Brain microvascular endothelial cell (primary cell): ENCODE results near the gene ADAM10.

Experiments
- DNase-seq: peaks from one replicate; pipeline ENCODE4 v3.0.0-alpha.2; 2020
- H3K27ac ChIP-seq: fragments of 250-450 bp; sonication (Bioruptor Pico); 2 replicates; pipeline ENCODE4 v1.5.1; 2020; ENCODE audit warnings: mild to moderate bottlenecking, moderate library complexity
- H3K27me3 ChIP-seq: fragments of 250-450 bp; sonication (Bioruptor Pico); replicated peaks from 2 replicates; pipeline ENCODE4 v1.5.1; 2020; ENCODE audit warnings: mild to moderate bottlenecking
- H3K36me3 ChIP-seq: fragments of 250-450 bp; sonication (Bioruptor Pico); replicated peaks from 2 replicates; pipeline ENCODE4 v1.5.1; 2020; ENCODE audit warnings: mild to moderate bottlenecking
- H3K4me3 ChIP-seq: 2 replicates; pipeline ENCODE4 v1.5.1; 2011; ENCODE audit warnings: low read depth, mild to moderate bottlenecking, control low read depth, low read length, moderate library complexity
- in situ Hi-C: cut with HindIII; loops from 2 replicates; pipeline ENCODE4 v1.10.0; 2017; ENCODE audit warnings: low sequenced_read_pairs, low pct_ligation_motif_present
- TF ChIP-seq, protein P1 (sequence below): IDR thresholded peaks from 2 replicates; pipeline ENCODE4 v1.5.1; 2011; ENCODE audit warnings: low read depth, mild to moderate bottlenecking, moderate library complexity, low read length, control low read depth, inconsistent platforms; ENCODE audit errors: missing control alignments

Gene ADAM10

DNA sequence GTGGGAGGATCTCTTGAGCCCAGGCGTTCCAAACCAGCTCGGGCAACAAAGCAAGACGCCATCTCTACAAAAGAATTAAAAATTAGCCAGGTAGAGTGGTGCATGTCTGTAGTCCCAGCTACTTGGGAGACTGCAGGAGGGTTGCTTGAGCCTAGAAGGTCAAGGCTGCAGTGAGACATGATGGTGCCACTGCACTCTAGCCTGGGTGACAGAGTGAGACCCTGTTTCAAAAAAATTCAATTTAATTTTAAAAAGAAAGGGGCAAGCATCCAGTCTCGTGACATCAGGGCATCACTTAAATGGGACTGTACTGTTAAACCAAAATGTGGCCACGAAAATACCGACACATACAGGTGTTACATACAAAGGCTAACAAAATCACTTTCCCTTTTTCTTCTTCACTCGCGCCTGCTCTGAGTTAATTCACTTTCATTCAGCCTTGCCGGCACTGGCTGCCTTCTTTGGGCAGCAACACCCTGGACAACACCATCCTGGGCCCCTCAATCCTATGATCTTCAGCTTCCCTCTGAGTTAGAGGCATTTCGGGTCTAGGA is 196.1 kb downstream of the ADAM10 start:
- DNase-seq, result no peak
- Histone ChIP-seq H3K27ac (no peak overlapping the region), H3K36me3 (no peaks in the 10 kb centered on the region), H3K27me3 (no peaks in the 10 kb centered on the region), H3K4me3 (no peak overlapping the region)
- in situ Hi-C loops, result no loop called here
- TF ChIP-seq, protein P1, sequence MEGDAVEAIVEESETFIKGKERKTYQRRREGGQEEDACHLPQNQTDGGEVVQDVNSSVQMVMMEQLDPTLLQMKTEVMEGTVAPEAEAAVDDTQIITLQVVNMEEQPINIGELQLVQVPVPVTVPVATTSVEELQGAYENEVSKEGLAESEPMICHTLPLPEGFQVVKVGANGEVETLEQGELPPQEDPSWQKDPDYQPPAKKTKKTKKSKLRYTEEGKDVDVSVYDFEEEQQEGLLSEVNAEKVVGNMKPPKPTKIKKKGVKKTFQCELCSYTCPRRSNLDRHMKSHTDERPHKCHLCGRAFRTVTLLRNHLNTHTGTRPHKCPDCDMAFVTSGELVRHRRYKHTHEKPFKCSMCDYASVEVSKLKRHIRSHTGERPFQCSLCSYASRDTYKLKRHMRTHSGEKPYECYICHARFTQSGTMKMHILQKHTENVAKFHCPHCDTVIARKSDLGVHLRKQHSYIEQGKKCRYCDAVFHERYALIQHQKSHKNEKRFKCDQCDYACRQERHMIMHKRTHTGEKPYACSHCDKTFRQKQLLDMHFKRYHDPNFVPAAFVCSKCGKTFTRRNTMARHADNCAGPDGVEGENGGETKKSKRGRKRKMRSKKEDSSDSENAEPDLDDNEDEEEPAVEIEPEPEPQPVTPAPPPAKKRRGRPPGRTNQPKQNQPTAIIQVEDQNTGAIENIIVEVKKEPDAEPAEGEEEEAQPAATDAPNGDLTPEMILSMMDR, result no peak

DNA sequence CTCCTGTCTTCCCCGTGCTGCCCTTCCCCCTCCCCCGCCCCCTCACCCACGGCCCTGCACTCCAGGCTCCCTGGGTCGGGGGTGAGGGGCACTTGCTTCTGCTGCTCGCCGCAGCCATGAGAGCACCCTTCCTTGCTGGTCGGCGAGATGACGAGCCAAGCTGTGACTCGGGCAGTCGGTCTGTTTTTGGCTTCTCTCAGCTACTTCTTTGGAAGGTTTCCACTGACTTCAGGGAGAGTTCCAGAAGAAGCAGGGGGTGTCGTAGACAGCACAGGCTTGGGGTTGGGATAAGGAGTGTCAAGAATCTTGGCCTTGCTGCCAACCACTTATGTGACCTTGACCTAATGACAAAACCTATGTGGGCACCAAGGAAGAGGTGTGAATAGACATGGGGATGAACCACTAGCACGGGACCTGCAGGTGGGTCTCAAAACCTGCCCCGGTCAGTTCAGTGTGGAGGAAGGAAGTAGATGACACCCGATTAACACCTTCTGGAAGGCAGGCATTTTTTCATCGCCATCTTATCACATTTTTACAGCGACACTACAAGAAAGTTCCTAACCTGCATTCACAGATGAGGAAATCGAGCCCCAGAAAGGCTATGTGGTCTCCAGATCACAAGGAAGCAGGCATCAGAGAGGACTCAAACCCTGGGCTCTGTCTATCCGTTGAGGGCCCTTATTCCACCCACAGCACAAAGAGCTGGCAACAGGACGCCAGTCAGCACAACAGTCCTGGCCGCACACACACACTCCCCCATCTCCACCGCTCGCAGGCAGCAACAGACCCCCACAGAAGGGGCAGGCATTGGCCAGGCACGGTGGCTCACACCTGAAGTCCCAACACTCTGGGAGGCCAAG is 196.8 kb downstream of the ADAM10 start:
- no peak overlapping the region for H3K27ac ChIP-seq
- H3K27me3 ChIP-seq, result no peaks in the 10 kb centered on the region
- H3K4me3 ChIP-seq, result no peak overlapping the region
- DNase-seq, result no peak
- H3K36me3 ChIP-seq, result no peaks in the 10 kb centered on the region
- TF ChIP-seq, protein P1, result no peak
- in situ Hi-C loops, result no loop called here

DNA sequence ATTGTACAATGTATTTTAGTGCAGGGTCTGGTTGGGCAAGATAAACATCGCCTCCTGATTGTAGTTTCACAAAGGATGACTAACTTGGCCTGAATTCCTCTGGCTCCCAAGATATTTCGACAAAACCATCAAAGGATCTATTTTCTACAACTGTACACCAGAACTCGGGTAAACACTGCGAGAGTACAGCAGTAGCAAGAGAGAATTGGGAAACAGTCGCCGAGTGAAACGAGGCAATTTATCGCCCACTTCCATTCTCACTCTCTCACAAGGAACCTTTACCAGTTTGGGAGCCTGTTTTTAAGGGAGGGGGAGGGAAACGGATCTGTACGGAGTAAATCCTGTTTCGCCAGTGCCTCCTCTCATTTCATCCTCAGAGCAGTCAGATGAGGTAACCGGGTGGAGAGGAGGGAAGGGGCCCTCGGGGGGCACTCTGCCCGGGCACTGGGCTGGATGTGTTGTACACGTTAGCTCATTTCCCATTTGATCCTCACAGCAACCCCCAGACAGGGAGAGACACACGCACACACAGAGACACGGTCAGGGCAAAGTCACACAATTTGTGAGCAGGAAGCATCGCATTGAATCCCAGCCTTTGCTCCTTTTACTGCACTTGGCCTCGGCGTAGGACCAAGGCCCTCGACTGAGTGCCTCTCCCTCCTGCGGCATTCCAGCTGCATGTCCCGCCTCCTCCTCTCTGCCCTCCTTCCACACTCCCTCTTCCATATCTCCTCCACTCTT is 197.6 kb downstream of the ADAM10 start:
- Histone ChIP-seq H3K36me3 (no peaks in the 10 kb centered on the region), H3K27ac (peak overlapping the region; percentile 82), H3K4me3 (peak overlapping the region; percentile 35), H3K27me3 (no peaks in the 10 kb centered on the region)
- TF ChIP-seq, protein P1, result no peak
- DNase-seq, result peak; percentile 89
- in situ Hi-C loops, result no loop called here

DNA sequence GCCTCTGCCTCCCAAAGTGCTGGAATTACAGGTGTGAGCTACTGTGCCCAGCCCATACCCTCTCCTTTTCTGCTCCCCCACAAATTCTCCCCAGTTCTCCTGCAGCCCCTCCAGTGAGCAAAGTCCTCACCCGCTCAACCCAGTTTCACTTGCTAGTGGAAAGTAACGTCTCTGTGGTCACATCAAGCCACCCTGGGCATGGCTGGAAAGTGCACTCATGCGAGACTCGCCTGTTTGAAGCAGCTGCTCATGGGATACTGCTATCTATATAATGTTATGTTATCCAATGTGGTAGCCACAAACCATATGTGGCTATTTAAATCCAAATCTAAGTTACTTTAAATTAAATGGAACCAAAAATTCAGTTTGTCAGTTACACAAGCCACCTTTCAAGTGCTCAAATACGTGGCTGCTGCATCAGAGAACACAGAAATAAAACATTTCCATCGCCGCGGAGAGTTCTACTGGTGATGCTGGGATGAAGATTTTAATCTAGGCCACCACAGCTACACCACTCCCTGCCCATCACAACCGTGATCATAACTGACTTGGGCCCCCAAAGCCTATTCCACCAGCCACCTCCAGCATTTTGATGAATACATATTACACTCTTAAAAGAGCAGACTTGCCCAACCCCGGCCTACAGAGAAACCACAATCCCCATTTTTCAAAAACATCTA is 198.3 kb downstream of the ADAM10 start:
- no peaks in the 10 kb centered on the region for H3K36me3 ChIP-seq
- no peaks in the 10 kb centered on the region for H3K27me3 ChIP-seq
- no peak for DNase-seq
- H3K4me3 ChIP-seq, result no peak overlapping the region
- TF ChIP-seq, protein P1, result no peak
- peak overlapping the region; percentile 82 for H3K27ac ChIP-seq
- in situ Hi-C loops, result no loop called here

DNA sequence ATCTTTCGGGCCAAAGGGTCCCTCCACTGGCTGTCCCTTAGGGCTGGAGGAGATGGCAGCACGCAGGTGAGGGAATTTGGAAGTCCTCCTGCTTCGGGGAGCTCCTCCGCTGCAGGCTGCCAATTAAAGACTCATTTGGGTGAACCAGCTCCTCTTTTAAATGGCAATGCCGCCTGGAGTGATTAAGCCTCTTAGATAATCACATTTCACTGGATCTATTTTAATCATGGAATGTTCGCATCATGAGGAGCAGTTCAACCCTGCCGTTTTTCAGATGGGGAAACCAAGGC is 199.8 kb downstream of the ADAM10 start:
- in situ Hi-C loops, result no loop called here
- Histone ChIP-seq H3K4me3 (no peak overlapping the region), H3K36me3 (no peaks in the 10 kb centered on the region), H3K27ac (no peak overlapping the region), H3K27me3 (no peaks in the 10 kb centered on the region)
- TF ChIP-seq, protein P1, result no peak
- no peak for DNase-seq
